Endothelial cell of umbilical vein (primary cell): ENCODE results near the gene IGSF9B. TPM values are rescaled to one million over a fixed set of nuclear protein-coding genes. Genes with fewer than 3 reads are reported as not detected.

Experiments
- BruUV-seq: library from RNA; stranded (reverse); fragments of 400-500 nt; replicated peaks from 2 replicates; lab custom pipeline; 2021; lab: Mats Ljungman, UMichigan
- CTCF ChIA-PET: fragments of 300-600, 350-600 bp; sonication (Branson Sonifier 250); formaldehyde crosslinking; loops from one replicate; lab custom pipeline; 2021; ENCODE audit warnings: antibody characterized with exemption, inconsistent platforms; lab: Charles Lee
- POLR2A ChIA-PET: fragments of 300-600, 350-600 bp; sonication (Branson Sonifier 250); formaldehyde crosslinking; loops from one replicate; lab custom pipeline; 2021; ENCODE audit warnings: antibody characterized with exemption, inconsistent platforms; lab: Charles Lee
- DNase-seq: peaks from one replicate; pipeline ENCODE4 v3.0.0-alpha.2; 2011; ENCODE audit warnings: low read depth, low spot score
- FAIRE-seq: peaks from 2 replicates; lab custom pipeline; 2011; peaks lifted over from hg19 to GRCh38; lab: Jason Lieb, UNC
- H2AFZ ChIP-seq: 2 replicates; pipeline ENCODE4 v1.6.0; 2012; ENCODE audit warnings: low read depth, low read length, control low read depth, inconsistent platforms
- H3K27ac ChIP-seq: 2 replicates; pipeline ENCODE4 v1.5.1; 2011; ENCODE audit warnings: low read depth, mild to moderate bottlenecking, control low read depth, low read length, moderate library complexity; ENCODE audit not compliant: insufficient read depth
- H3K27me3 ChIP-seq, 2 experiments: 2 replicates each; pipeline versions ENCODE4 v1.6.0 to v1.6.1; 2011; ENCODE audit warnings: low read length in 2 of 2, mixed read lengths in 1 of 2; ENCODE audit not compliant: control insufficient read depth in 2 of 2, insufficient read depth in 2 of 2
- H3K36me3 ChIP-seq, 2 experiments: 2 replicates in 1 of 2; 3 replicates in 1 of 2; pipeline ENCODE4 v1.5.1; 2011; ENCODE audit warnings: low read length in 2 of 2, mild to moderate bottlenecking in 1 of 2, moderate library complexity in 1 of 2; ENCODE audit not compliant: control insufficient read depth in 2 of 2, insufficient read depth in 2 of 2; ENCODE audit errors: extremely low read depth in 1 of 2
- H3K4me1 ChIP-seq: 3 replicates; pipeline ENCODE4 v1.5.1; 2011; ENCODE audit warnings: mild to moderate bottlenecking, low read length; ENCODE audit not compliant: control insufficient read depth, insufficient read depth; ENCODE audit errors: extremely low read depth
- H3K4me2 ChIP-seq: 2 replicates; pipeline ENCODE4 v1.6.1; 2011; ENCODE audit warnings: low read length, control low read depth, mixed read lengths; ENCODE audit not compliant: insufficient read depth
- H3K4me3 ChIP-seq, 3 experiments: fragments of 200-600 bp in 1 of 3; sonication (generic), shearing (Covaris generic) in 1 of 3; replicated peaks in 1 of 3; 2 replicates each; pipeline ENCODE4 v1.5.1; 2011 to 2016; ENCODE audit warnings: control low read depth in 3 of 3, low read length in 3 of 3, mild to moderate bottlenecking in 2 of 3, inconsistent platforms in 1 of 3, low read depth in 1 of 3, moderate library complexity in 1 of 3; ENCODE audit not compliant: insufficient read depth in 1 of 3
- H3K79me2 ChIP-seq: 2 replicates; pipeline ENCODE4 v1.6.0; 2012; ENCODE audit warnings: low read length, inconsistent platforms; ENCODE audit not compliant: control insufficient read depth, insufficient read depth
- H3K9ac ChIP-seq: replicated peaks from 2 replicates; pipeline ENCODE3; 2011; ENCODE audit warnings: low read length, control low read depth; ENCODE audit not compliant: insufficient read depth; ENCODE audit errors: extremely low read depth
- H3K9me1 ChIP-seq: replicated peaks from 3 replicates; pipeline ENCODE4 v1.6.0; 2011; ENCODE audit warnings: mild to moderate bottlenecking, low read length; ENCODE audit not compliant: control insufficient read depth, insufficient read depth; ENCODE audit errors: extremely low read depth
- H3K9me3 ChIP-seq: replicated peaks from 2 replicates; pipeline ENCODE4 v1.5.1; 2012; ENCODE audit warnings: low read length, inconsistent platforms; ENCODE audit not compliant: control insufficient read depth, insufficient read depth
- H4K20me1 ChIP-seq: replicated peaks from 2 replicates; pipeline ENCODE3; 2011; ENCODE audit warnings: mild to moderate bottlenecking, low read length; ENCODE audit not compliant: control insufficient read depth, insufficient read depth; ENCODE audit errors: extremely low read depth
- EZH2 ChIP-seq: IDR thresholded peaks from 2 replicates; pipeline ENCODE4 v1.6.1; 2012; ENCODE audit warnings: borderline replicate concordance, low read depth, mild to moderate bottlenecking, moderate library complexity, low read length, inconsistent platforms; ENCODE audit not compliant: severe bottlenecking
- FOS ChIP-seq: IDR thresholded peaks from 2 replicates; pipeline ENCODE4 v1.6.1; 2011; ENCODE audit warnings: mild to moderate bottlenecking, low read length, moderate library complexity, borderline replicate concordance; ENCODE audit not compliant: insufficient read depth
- GATA2 ChIP-seq: IDR thresholded peaks from 2 replicates; pipeline ENCODE4 v1.7.0; 2011; ENCODE audit warnings: low read depth, mild to moderate bottlenecking, moderate library complexity, mixed read lengths, low read length; ENCODE audit not compliant: insufficient read length, insufficient read depth
- JUN ChIP-seq: IDR thresholded peaks from 2 replicates; pipeline ENCODE4 v1.6.1; 2011; ENCODE audit warnings: borderline replicate concordance, low read depth; ENCODE audit not compliant: insufficient read length, insufficient read depth
- MAX ChIP-seq: IDR thresholded peaks from 2 replicates; pipeline ENCODE4 v1.6.1; 2011; ENCODE audit not compliant: insufficient read depth, insufficient read length
- MYC ChIP-seq: IDR thresholded peaks from one replicate; pipeline ENCODE4 v1.6.1; 2011; ENCODE audit warnings: mild to moderate bottlenecking, low read depth, low read length
- POLR2A ChIP-seq: IDR thresholded peaks from 2 replicates; pipeline ENCODE4 v1.6.1; 2012; ENCODE audit warnings: low read depth, mild to moderate bottlenecking, control low read depth, low read length
- POLR2AphosphoS5 ChIP-seq: IDR thresholded peaks from 2 replicates; pipeline ENCODE4 v1.6.1; 2012; ENCODE audit warnings: low read depth, mild to moderate bottlenecking, control low read depth, low read length, moderate library complexity; ENCODE audit not compliant: insufficient read depth
- dilution Hi-C: fragments of 300-500 bp; cut with MboI; formaldehyde crosslinking; loops from one replicate; pipeline ENCODE4 v1.15.0; 2019; ENCODE audit warnings: low sequenced_read_pairs; ENCODE audit not compliant: extremely low pct_ligation_motif_present
- intact Hi-C: fragments of 100-400 bp; cut with micrococcal nuclease; formaldehyde crosslinking; loops from one replicate; pipeline ENCODE4 v1.10.0; 2022
- polyA plus RNA-seq, 4 experiments: library from polyadenylated mRNA; depleted of rRNA in 3 of 4; stranded (reverse) in 3 of 4; unstranded in 1 of 4; fragments of >200 nt; gene quantifications; 2 replicates each; pipeline versions ENCODE4 v1.2.1 to v1.2.3, GENCODE V29; 2011 to 2012; ENCODE audit warnings: missing spikeins in 1 of 4
- total RNA-seq: library from RNA; stranded (reverse); gene quantifications from 2 replicates; pipeline ENCODE4 v1.2.3, GENCODE V29; 2021
- TF ChIP-seq, protein P1 (sequence below), 2 donors: IDR thresholded peaks; 1 replicate in 1 of 2; 2 replicates in 1 of 2; pipeline ENCODE4 v1.5.1; 2011; ENCODE audit warnings: low read length in 2 of 2, mild to moderate bottlenecking in 2 of 2, moderate library complexity in 2 of 2, control low read depth in 1 of 2, inconsistent platforms in 1 of 2, low read depth in 1 of 2; ENCODE audit not compliant: insufficient read depth in 1 of 2; ENCODE audit errors: extremely low read depth in 1 of 2

IGSF9B gene
- total and polyA plus RNA-seq, 2 donors (not counting 3 experiments of a cell fraction or from before 2014, with no cell fraction given): 0.15 to 0.18 TPM

GRCh38 chr11:133983660-133984316, 27.0 kb upstream of the IGSF9B start:
- dilution Hi-C loops: no loop called here
- Histone ChIP-seq H3K79me2 (no peaks in the 10 kb centered on the region), H2AFZ (no peak overlapping the region), H3K36me3 (no peaks in the 10 kb centered on the region), H3K9me3 (no peaks in the 10 kb centered on the region), H3K27me3 (no peaks in the 10 kb centered on the region), H3K27ac (no peak overlapping the region), H3K4me2 (no peak overlapping the region), H3K9me1 (no peaks in the 10 kb centered on the region), H3K9ac (no peak overlapping the region), H3K4me3 (no peak overlapping the region), H3K4me1 (no peaks in the 10 kb centered on the region), H4K20me1 (no peaks in the 10 kb centered on the region)
- FAIRE-seq (no peak), DNase-seq (no peak)
- POLR2A ChIA-PET: no interaction called here
- CTCF ChIA-PET: no interaction called here
- intact Hi-C loops: no loop called here
- no peak for TF ChIP-seq POLR2A
- no peak for TF ChIP-seq JUN
- BruUV-seq: no TSS peak

- TF ChIP-seq GATA2 (no peak), JUN (no peak), POLR2A (no peak), MYC (no peak), EZH2 (no peak), MAX (no peak), POLR2AphosphoS5 (no peak), FOS (no peak)
- TF ChIP-seq, protein P1, sequence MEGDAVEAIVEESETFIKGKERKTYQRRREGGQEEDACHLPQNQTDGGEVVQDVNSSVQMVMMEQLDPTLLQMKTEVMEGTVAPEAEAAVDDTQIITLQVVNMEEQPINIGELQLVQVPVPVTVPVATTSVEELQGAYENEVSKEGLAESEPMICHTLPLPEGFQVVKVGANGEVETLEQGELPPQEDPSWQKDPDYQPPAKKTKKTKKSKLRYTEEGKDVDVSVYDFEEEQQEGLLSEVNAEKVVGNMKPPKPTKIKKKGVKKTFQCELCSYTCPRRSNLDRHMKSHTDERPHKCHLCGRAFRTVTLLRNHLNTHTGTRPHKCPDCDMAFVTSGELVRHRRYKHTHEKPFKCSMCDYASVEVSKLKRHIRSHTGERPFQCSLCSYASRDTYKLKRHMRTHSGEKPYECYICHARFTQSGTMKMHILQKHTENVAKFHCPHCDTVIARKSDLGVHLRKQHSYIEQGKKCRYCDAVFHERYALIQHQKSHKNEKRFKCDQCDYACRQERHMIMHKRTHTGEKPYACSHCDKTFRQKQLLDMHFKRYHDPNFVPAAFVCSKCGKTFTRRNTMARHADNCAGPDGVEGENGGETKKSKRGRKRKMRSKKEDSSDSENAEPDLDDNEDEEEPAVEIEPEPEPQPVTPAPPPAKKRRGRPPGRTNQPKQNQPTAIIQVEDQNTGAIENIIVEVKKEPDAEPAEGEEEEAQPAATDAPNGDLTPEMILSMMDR (IDR thresholded peaks at IDR 0.05; ENCODE audit: extremely low read depth in 1 of 2, insufficient read depth in 1 of 2, low read depth in 1 of 2, low read length in 2 of 2): no peak
These were observed 26.1 kb upstream of the IGSF9B start for GRCh38 chr11:133982876-133983275.

More at GRCh38 chr11:133982876-133983275, 26.1 kb upstream of the IGSF9B start:
- H3K9ac ChIP-seq: no peak overlapping the region
- no peaks in the 10 kb centered on the region for H3K9me1 ChIP-seq
- no peaks in the 10 kb centered on the region for H3K79me2 ChIP-seq
- H3K27ac ChIP-seq: no peak overlapping the region
- H3K4me3 ChIP-seq: no peak overlapping the region
- dilution Hi-C loops: no loop called here
- intact Hi-C loops: no loop called here
- ChIA-PET POLR2A (no interaction called here), CTCF (no interaction called here)
- H3K27me3 ChIP-seq: no peaks in the 10 kb centered on the region
- no TSS peak for BruUV-seq
- DNase-seq (no peak), FAIRE-seq (no peak)
- H4K20me1 ChIP-seq: no peaks in the 10 kb centered on the region
- H3K9me3 ChIP-seq: no peaks in the 10 kb centered on the region
- no peaks in the 10 kb centered on the region for H3K4me1 ChIP-seq
- H3K36me3 ChIP-seq: no peaks in the 10 kb centered on the region
- H3K4me2 ChIP-seq: no peak overlapping the region
- H2AFZ ChIP-seq: no peak overlapping the region
